Epithelial cell of proximal tubule (primary cell): ENCODE measurements around the gene SGCD. TPM values are rescaled to one million over a fixed set of nuclear protein-coding genes. Genes with fewer than 3 reads are reported as not detected.
A peak's percentile ranks its signal among the peaks of the same experiment; 100 is the strongest.

Experiments
- DNase-seq: peaks from one replicate; pipeline ENCODE4 v3.0.0-alpha.2; 2011; ENCODE audit warnings: low read depth
- H3K4me3 ChIP-seq: 2 replicates; pipeline ENCODE4 v1.5.1; 2011; ENCODE audit warnings: low read depth, mild to moderate bottlenecking, low read length
- total RNA-seq: library from RNA; depleted of rRNA; stranded (reverse); fragments of >200 nt; gene quantifications from 2 replicates; pipeline ENCODE4 v1.2.3, GENCODE V29; 2015
- TF ChIP-seq, protein P1 (sequence below): conservative IDR thresholded peaks from 2 replicates; pipeline ENCODE4 v1.5.1; 2012; ENCODE audit warnings: low read depth, mild to moderate bottlenecking, low read length

Gene SGCD
- total RNA-seq, 1 donor from 2014 or later, result 0.06 TPM

DNA sequence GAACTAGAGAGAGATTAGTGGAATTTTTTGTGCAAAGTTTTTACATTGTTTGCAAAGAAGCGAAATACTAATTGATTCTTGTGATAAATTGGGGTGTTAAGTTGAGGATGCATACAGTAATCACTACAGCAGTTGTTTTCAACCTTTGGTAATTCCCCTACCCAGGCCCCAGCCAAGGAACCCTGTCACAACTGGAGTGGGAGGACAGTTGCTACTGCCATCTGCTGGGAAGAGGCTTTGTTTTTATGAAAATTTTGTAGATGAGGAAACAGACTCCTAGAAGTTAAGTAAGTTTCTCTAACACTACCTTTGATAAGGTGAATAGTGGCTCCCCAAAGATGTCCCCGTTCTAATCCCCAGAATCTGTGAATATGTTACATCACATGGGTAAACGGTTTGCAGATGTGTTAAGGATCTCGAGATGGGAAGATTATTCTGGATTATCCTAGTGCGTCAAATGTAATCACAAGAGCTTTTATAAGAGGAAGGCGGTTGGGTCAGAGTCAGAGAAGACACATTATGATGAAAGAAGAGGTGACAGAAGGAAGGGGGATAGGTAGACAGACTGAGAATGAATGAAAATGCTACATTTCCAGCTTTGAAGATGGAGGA, 489.1 kb downstream of the SGCD start:
- H3K4me3 ChIP-seq, result no peak overlapping the region
- DNase-seq, result no peak
- TF ChIP-seq, protein P1, sequence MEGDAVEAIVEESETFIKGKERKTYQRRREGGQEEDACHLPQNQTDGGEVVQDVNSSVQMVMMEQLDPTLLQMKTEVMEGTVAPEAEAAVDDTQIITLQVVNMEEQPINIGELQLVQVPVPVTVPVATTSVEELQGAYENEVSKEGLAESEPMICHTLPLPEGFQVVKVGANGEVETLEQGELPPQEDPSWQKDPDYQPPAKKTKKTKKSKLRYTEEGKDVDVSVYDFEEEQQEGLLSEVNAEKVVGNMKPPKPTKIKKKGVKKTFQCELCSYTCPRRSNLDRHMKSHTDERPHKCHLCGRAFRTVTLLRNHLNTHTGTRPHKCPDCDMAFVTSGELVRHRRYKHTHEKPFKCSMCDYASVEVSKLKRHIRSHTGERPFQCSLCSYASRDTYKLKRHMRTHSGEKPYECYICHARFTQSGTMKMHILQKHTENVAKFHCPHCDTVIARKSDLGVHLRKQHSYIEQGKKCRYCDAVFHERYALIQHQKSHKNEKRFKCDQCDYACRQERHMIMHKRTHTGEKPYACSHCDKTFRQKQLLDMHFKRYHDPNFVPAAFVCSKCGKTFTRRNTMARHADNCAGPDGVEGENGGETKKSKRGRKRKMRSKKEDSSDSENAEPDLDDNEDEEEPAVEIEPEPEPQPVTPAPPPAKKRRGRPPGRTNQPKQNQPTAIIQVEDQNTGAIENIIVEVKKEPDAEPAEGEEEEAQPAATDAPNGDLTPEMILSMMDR, result peak; percentile 71
